ENCODE results near the gene IL17REL.

IL17REL gene

DNA sequence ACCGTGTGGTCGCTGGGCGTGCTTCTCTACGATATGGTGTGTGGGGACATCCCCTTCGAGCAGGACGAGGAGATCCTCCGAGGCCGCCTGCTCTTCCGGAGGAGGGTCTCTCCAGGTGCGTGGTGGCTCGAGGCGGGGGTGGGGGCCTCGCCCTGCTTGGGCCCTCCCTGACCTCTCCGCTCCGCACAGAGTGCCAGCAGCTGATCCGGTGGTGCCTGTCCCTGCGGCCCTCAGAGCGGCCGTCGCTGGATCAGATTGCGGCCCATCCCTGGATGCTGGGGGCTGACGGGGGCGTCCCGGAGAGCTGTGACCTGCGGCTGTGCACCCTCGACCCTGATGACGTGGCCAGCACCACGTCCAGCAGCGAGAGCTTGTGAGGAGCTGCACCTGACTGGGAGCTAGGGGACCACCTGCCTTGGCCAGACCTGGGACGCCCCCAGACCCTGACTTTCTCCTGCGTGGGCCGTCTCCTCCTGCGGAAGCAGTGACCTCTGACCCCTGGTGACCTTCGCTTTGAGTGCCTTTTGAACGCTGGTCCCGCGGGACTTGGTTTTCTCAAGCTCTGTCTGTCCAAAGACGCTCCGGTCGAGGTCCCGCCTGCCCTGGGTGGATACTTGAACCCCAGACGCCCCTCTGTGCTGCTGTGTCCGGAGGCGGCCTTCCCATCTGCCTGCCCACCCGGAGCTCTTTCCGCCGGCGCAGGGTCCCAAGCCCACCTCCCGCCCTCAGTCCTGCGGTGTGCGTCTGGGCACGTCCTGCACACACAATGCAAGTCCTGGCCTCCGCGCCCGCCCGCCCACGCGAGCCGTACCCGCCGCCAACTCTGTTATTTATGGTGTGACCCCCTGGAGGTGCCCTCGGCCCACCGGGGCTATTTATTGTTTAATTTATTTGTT is 49.6 kb downstream of the IL17REL start:
- H3K4me3 ChIP-seq (ENCODE audit: low read depth, low read length) = peak overlapping the region; percentile 95
- TF ChIP-seq, protein P1, sequence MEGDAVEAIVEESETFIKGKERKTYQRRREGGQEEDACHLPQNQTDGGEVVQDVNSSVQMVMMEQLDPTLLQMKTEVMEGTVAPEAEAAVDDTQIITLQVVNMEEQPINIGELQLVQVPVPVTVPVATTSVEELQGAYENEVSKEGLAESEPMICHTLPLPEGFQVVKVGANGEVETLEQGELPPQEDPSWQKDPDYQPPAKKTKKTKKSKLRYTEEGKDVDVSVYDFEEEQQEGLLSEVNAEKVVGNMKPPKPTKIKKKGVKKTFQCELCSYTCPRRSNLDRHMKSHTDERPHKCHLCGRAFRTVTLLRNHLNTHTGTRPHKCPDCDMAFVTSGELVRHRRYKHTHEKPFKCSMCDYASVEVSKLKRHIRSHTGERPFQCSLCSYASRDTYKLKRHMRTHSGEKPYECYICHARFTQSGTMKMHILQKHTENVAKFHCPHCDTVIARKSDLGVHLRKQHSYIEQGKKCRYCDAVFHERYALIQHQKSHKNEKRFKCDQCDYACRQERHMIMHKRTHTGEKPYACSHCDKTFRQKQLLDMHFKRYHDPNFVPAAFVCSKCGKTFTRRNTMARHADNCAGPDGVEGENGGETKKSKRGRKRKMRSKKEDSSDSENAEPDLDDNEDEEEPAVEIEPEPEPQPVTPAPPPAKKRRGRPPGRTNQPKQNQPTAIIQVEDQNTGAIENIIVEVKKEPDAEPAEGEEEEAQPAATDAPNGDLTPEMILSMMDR (IDR thresholded peaks at IDR 0.05; ENCODE audit: low read depth, low read length, missing control alignments) = peak; percentile 10
- no peak for DNase-seq (ENCODE audit: low read depth)

DNA sequence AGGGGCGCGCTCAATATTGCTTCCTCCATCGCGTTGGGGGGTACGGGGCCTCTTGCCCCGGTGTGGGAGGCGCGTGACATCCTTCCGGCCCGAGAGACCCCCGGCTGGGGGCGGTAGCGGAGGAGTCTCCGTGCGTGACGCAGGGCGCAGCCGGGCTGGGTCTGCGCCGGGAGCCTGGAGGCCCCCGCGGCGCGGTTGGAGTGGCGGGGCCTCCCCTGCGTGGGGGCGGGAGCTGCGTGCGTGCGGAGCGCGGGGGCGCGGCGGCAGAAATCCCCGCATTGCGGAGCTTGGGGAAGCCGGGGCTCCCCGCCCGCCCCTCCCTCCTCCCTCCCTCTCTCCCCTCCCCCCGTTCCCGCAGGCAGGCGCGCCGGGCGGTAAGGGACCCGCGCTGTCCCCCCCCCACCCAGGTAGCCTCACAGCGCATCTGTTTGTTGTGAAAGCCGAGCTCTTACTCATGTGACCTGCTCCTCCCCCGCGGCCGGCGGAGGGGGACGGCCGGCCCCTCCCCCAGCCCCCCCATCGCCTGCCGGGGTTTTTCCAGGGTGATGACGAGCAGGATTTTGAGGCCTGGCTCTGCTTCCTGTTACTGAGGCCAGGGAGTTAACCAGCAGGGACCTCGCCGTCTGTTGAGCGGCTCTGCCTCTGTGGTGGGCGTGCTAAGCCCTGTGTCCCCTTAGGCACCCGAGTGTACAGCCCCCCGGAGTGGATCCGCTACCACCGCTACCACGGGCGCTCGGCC is 50.4 kb downstream of the IL17REL start:
- peak overlapping the region; percentile 95 for H3K4me3 ChIP-seq (ENCODE audit: low read depth, low read length)
- no peak for DNase-seq (ENCODE audit: low read depth)
- TF ChIP-seq, protein P1 (IDR thresholded peaks at IDR 0.05; ENCODE audit: low read depth, low read length, missing control alignments) = no peak

- no peak for DNase-seq (ENCODE audit: low read depth)
- TF ChIP-seq, protein P1 (IDR thresholded peaks at IDR 0.05; ENCODE audit: low read depth, low read length, missing control alignments) = no peak
- peak overlapping the region; percentile 95 for H3K4me3 ChIP-seq (ENCODE audit: low read depth, low read length)
Observed at GRCh38 chr22:49961601-49962011, 51.0 kb downstream of the IL17REL start.

- DNase-seq (ENCODE audit: low read depth) = no peak
- peak overlapping the region; percentile 95 for H3K4me3 ChIP-seq (ENCODE audit: low read depth, low read length)
- TF ChIP-seq, protein P1 (IDR thresholded peaks at IDR 0.05; ENCODE audit: low read depth, low read length, missing control alignments) = no peak
Observed at GRCh38 chr22:49961005-49961600, 51.5 kb downstream of the IL17REL start.

DNA sequence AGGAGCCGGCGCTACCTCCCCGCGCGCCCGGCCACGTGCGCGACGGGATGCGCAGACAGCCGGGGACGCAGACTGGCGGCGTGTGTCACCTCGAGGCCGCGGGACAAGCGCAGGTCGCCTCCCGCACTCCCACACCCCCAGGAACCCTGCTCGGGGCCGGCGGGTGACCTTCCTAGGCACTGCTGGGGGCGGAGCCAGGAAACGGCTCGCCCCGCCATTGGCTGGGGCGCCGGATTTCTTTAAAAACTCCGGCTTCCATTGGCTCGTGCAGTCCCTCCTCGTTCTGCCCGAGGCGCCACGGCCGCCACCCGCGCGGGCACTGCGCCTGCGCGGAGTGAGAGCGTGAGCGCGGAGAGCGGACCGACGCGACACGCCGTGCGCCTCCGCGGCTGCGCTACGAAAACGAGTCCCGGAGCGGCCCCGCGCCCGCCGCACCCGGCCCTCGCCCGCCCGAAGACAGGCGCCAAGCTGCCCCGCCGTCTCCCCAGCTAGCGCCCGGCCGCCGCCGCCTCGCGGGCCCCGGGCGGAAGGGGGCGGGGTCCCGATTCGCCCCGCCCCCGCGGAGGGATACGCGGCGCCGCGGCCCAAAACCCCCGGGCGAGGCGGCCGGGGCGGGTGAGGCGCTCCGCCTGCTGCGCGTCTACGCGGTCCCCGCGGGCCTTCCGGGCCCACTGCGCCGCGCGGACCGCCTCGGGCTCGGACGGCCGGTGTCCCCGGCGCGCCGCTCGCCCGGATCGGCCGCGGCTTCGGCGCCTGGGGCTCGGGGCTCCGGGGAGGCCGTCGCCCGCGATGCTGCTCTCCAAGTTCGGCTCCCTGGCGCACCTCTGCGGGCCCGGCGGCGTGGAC is 52.2 kb downstream of the IL17REL start, which contains the start of gene PIM3:
PIM3 (plus strand) TSS at position 614 of the 846 bp plus-strand sequence; CDS start at position 790, 176 bp downstream.
- TF ChIP-seq, protein P1 (IDR thresholded peaks at IDR 0.05; ENCODE audit: low read depth, low read length, missing control alignments) = no peak
- DNase-seq (ENCODE audit: low read depth) = peak; percentile 89
- peak within 1 kb of the TSS; percentile 95 for H3K4me3 ChIP-seq (ENCODE audit: low read depth, low read length)

DNA sequence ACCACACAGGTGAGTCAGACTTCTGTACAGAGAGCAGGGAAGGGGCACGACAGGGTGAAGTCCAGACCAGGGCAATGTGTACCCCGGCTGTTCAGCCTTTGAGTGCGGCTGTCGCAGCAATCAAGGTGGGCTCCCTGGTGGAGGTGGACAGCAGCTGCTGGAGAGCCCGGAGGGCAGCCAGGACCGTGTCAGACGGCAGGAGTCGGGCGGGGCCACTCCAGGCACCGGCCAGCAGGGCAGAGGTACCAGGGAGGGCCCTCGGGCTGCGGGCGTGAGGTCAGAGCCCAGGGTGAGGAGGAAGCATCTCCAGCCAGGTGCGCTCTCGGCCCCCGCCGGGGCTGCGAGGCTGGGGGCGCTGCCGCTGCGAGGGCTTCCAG is 52.8 kb downstream of the IL17REL start:
- DNase-seq (ENCODE audit: low read depth) = no peak
- peak overlapping the region; percentile 95 for H3K4me3 ChIP-seq (ENCODE audit: low read depth, low read length)
- TF ChIP-seq, protein P1 (IDR thresholded peaks at IDR 0.05; ENCODE audit: low read depth, low read length, missing control alignments) = no peak

Measured in GM12864 (cell line).